ENCODE results near the gene ACAP1.

DNA sequence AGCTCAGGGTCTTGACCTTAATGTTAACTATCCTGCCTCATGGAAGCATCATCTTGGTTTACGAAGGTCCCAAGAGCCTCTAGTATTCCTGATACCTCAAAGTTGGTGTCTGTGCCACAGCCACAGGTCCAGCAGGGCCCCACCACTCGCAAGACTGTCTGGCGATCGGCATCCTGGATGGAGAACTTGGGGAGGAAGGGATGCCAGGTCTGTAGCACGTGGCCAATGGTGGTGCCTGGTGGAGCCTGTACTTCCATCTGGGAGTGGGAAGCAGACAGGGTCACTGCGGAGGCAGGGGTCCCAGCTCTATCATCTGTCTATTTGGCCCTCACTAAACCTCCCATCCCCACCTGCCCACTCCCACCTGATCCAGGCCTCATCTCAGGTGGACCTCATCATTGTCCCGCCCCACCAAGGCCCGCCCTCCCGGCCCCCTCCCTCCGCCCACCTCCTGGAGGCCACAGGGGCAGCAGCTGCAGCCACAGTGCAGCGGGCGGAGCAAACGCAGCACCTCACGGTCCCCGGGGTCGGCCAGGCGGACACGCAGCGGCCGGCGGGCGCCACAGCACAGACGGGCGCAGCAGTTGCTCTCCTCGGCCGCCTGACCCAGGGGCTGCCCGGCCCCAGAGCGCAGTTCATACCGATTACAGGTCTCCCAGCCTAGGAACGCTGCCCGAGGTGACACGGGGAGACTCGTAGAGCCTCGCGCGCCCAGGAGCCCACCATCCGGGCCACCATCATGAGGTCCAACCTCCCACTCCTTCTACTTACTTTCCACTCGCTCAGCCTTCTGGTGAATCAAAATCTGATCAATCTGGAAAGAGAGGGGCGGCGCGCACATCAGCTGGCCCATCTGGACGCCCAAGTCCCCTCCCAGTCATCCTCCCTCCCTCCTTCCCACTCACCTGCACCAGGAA lies 56.6 kb downstream of the ACAP1 start:
- TF ChIP-seq, protein P1, sequence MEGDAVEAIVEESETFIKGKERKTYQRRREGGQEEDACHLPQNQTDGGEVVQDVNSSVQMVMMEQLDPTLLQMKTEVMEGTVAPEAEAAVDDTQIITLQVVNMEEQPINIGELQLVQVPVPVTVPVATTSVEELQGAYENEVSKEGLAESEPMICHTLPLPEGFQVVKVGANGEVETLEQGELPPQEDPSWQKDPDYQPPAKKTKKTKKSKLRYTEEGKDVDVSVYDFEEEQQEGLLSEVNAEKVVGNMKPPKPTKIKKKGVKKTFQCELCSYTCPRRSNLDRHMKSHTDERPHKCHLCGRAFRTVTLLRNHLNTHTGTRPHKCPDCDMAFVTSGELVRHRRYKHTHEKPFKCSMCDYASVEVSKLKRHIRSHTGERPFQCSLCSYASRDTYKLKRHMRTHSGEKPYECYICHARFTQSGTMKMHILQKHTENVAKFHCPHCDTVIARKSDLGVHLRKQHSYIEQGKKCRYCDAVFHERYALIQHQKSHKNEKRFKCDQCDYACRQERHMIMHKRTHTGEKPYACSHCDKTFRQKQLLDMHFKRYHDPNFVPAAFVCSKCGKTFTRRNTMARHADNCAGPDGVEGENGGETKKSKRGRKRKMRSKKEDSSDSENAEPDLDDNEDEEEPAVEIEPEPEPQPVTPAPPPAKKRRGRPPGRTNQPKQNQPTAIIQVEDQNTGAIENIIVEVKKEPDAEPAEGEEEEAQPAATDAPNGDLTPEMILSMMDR (IDR thresholded peaks at IDR 0.05; ENCODE audit: poor library complexity): no peak
- no peak for TF ChIP-seq EZH2 (IDR thresholded peaks at IDR 0.05; ENCODE audit: borderline replicate concordance)
- no peak for TF ChIP-seq EZH2phosphoT487 (IDR thresholded peaks at IDR 0.05; ENCODE audit: low read depth, severe bottlenecking, unreplicated experiment)
